Cardiac fibroblast (primary cell): Measurements from ENCODE around the gene KRTAP12-4.

Experiments used
- DNase-seq, 2 donors: peaks; one replicate each; pipeline versions ENCODE4 v3.0.0 to v3.0.0-alpha.2; 2010; ENCODE audit warnings: low read depth in 2 of 2
- H3K4me3 ChIP-seq, 2 donors: replicated peaks in 1 of 2; 1 replicate in 1 of 2; 2 replicates in 1 of 2; pipeline ENCODE4 v1.5.1; 2011; ENCODE audit warnings: low read depth in 2 of 2, low read length in 2 of 2, mild to moderate bottlenecking in 2 of 2, moderate library complexity in 1 of 2
- TF ChIP-seq, protein P1 (sequence below): IDR thresholded peaks from one replicate; pipeline ENCODE4 v1.5.1; 2011; ENCODE audit warnings: low read depth, mild to moderate bottlenecking, low read length, inconsistent platforms

The KRTAP12-4 gene

DNA sequence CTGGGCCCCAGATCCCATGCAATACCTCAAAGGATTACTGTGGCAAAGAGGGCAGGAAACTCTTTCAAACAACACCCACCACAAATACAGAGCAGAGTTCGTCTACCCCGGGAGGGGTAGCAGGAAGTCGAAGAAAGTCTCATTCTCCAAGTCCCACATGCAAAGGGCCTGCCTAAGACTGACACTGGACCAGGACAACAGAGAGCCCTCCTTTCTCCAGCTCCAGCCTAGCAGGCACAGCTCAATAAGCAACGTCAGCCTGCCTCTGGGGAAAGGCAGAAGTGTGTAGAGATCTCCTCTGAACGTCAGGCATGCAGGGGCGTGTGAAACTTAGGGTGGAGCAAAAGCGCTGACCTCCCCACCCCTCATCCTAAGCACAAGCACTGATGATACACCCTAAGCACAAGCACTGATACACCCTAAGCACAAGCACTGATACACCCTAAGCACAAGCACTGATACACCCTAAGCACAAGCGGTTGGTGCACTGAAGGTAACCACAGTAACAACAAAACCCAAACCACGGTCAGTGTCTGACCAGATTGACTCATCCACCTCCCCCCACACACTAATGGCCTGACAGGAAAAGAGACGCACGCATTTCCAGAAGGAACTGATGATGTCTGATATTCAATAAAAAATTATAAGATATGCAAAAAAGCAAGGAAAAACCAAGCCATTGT, 4.6 kb upstream of the KRTAP12-4 start:
- no peak overlapping the region for H3K4me3 ChIP-seq
- no peak for DNase-seq
- TF ChIP-seq, protein P1, sequence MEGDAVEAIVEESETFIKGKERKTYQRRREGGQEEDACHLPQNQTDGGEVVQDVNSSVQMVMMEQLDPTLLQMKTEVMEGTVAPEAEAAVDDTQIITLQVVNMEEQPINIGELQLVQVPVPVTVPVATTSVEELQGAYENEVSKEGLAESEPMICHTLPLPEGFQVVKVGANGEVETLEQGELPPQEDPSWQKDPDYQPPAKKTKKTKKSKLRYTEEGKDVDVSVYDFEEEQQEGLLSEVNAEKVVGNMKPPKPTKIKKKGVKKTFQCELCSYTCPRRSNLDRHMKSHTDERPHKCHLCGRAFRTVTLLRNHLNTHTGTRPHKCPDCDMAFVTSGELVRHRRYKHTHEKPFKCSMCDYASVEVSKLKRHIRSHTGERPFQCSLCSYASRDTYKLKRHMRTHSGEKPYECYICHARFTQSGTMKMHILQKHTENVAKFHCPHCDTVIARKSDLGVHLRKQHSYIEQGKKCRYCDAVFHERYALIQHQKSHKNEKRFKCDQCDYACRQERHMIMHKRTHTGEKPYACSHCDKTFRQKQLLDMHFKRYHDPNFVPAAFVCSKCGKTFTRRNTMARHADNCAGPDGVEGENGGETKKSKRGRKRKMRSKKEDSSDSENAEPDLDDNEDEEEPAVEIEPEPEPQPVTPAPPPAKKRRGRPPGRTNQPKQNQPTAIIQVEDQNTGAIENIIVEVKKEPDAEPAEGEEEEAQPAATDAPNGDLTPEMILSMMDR, result no peak

GRCh38 chr21:44658541-44658910, 4.1 kb upstream of the KRTAP12-4 start:
- H3K4me3 ChIP-seq, result no peak overlapping the region
- no peak for DNase-seq
- TF ChIP-seq, protein P1, result no peak

DNA sequence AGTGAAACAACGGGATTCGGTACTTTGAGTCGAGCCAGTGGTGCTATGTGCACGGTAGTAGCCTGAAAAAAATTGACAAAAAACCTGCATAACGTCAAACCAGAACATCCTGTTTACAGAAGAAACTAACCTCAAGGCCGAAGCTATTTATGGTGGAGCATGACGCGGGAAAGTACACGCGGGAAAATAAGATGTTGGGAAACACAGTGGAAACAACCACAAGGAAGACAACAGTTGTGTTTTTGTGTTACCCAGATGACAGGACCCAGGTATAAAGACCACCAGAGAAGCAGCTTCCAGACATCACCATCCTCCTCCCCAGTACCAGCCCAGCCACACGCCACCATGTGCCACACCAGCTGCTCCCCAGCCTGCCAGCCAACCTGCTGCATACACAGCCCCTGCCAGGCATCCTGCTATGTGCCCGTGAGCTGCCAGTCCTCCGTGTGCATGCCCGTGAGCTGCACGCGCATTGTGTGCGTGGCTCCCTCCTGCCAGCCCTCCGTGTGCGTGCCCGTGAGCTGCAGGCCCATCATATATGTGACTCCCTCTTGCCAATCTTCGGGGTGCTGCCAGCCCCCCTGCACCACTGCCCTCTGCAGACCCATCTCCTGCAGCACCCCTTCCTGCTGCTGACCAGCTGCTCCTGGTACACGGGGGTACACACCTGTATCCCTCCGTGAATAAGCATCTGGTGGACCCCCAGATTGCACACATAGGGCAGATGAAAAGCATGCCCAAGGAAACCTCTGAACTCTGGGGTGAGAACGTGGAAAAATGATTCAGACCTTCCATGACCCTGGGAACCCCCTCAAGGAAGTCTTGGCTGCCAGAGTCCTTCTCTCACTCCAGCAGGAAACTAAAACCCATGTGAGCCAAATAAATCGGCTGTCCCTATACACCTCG, 3.4 kb upstream of the KRTAP12-4 start, which contains the start of gene KRTAP12-3:
Gene KRTAP12-3 (plus strand): TSS at position 298 of the 906 bp plus-strand sequence. CDS start 48 bp downstream, at position 346.
- H3K4me3 ChIP-seq, result no peak within 1 kb of the TSS
- TF ChIP-seq, protein P1, result no peak
- DNase-seq, result no peak

- no peak overlapping the region for H3K4me3 ChIP-seq
- TF ChIP-seq, protein P1, result no peak
- no peak for DNase-seq
Measured at GRCh38 chr21:44656868-44657267, 2.4 kb upstream of the KRTAP12-4 start.

DNA sequence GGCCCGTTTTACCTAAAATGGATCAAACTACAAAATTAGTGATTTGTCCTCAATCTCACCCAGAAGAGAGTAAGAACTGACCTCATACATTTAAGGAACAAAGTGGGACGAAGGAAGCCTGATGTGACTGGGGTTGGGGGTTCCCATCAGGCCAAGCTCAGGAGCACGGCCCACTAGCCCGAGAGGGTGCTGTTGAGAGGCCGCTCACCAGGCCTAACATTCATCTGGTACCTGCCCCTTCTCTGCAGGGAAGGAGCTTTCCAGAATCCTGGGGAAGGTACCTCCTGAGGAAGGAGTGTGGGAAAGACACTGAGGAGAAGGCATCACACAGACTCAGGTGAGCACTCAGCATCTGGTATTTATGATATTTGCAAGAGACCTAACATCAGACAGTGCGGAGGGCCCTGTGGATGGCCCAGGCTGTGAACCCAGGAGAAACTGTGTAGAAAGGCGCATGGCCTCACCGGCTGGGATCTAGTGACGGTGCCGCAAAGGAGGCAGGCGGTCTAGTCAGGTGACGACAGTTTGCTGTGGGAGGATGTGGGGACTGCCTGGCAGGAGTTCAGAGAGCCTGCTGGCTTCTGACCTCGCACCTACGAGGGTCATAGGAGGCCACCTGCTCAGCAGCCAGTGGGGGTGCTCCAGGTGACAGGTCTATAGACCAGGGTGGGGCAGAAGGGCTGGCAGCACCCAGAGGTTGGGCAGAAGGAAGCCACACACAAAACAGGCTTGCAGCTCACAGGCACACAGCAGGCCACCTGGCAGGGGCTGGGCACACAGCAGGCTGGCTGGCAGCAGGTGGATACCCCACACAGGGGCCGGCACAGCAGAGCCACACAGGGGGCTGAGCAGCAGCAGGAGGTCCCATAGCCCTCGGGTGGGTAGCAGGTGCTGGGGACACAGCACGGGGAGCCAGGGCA, 543 bp downstream of the KRTAP12-4 start:
- no peak for DNase-seq
- no peak overlapping the region for H3K4me3 ChIP-seq
- TF ChIP-seq, protein P1, result no peak

GRCh38 chr21:44653123-44653522, 1.3 kb downstream of the KRTAP12-4 start:
- no peak overlapping the region for H3K4me3 ChIP-seq
- TF ChIP-seq, protein P1, result no peak
- no peak for DNase-seq
